Skin epidermis (tissue), 12 donors: ENCODE data around the gene TTC6.

ENCODE experiments used
- H3K27ac ChIP-seq, 21 experiments: fragments of 200-600 bp; sonication (generic) in 11 of 21; one replicate each; pipeline ENCODE4 v1.5.0; 2020; ENCODE audit warnings: mild to moderate bottlenecking in 3 of 21, inconsistent platforms in 2 of 21, moderate library complexity in 2 of 21
- H3K4me3 ChIP-seq, 7 experiments: fragments of 200-600 bp; sonication (generic) in 2 of 7; one replicate each; pipeline ENCODE4 v1.5.0; 2020; ENCODE audit warnings: inconsistent platforms in 2 of 7, mild to moderate bottlenecking in 2 of 7, moderate library complexity in 1 of 7

The TTC6 gene

GRCh38 chr14:37595809-37596621 is 586 bp downstream of the TTC6 start:
- peak overlapping the region; percentile 2 to 40 (median 24) for H3K4me3 ChIP-seq
- H3K27ac ChIP-seq: no peak overlapping the region

- H3K4me3 ChIP-seq: no peak overlapping the region
- H3K27ac ChIP-seq: no peak overlapping the region
Measured at GRCh38 chr14:37596790-37597472, 1.5 kb downstream of the TTC6 start.

GRCh38 chr14:37597538-37597913 is 2.1 kb downstream of the TTC6 start:
- H3K4me3 ChIP-seq: no peak overlapping the region
- no peak overlapping the region for H3K27ac ChIP-seq

- peak overlapping the region in 1 of 7 experiments; percentile 5 for H3K4me3 ChIP-seq
- no peak overlapping the region for H3K27ac ChIP-seq
Measured at GRCh38 chr14:37597914-37598746, 2.7 kb downstream of the TTC6 start.

- H3K4me3 ChIP-seq: peak overlapping the region in 1 of 7 experiments; percentile 5
- no peak overlapping the region for H3K27ac ChIP-seq
Measured at GRCh38 chr14:37598747-37599506, 3.5 kb downstream of the TTC6 start.

GRCh38 chr14:37599507-37600368 is 4.3 kb downstream of the TTC6 start:
- H3K27ac ChIP-seq: no peak overlapping the region
- H3K4me3 ChIP-seq: no peak overlapping the region

GRCh38 chr14:37600880-37601741 is 5.7 kb downstream of the TTC6 start:
- Histone ChIP-seq H3K4me3 (no peak overlapping the region), H3K27ac (no peak overlapping the region)

GRCh38 chr14:37601865-37602264 is 6.4 kb downstream of the TTC6 start:
- Histone ChIP-seq H3K4me3 (no peak overlapping the region), H3K27ac (no peak overlapping the region)

- Histone ChIP-seq H3K4me3 (no peak overlapping the region), H3K27ac (no peak overlapping the region)
Measured at GRCh38 chr14:37602605-37603453, 7.4 kb downstream of the TTC6 start.

- H3K27ac ChIP-seq: no peak overlapping the region
- H3K4me3 ChIP-seq: no peak overlapping the region
Measured at GRCh38 chr14:37603688-37604251, 8.3 kb downstream of the TTC6 start.

- H3K4me3 ChIP-seq: no peak overlapping the region
- H3K27ac ChIP-seq: no peak overlapping the region
Measured at GRCh38 chr14:37606678-37607077, 11.2 kb downstream of the TTC6 start.

GRCh38 chr14:37608649-37609048 is 13.2 kb downstream of the TTC6 start:
- H3K27ac ChIP-seq: no peak overlapping the region
- H3K4me3 ChIP-seq: no peak overlapping the region

- Histone ChIP-seq H3K27ac (no peak overlapping the region), H3K4me3 (peak overlapping the region in 1 of 7 experiments; percentile 7)
Measured at GRCh38 chr14:37610945-37611523, 15.6 kb downstream of the TTC6 start.

GRCh38 chr14:37615582-37616289 is 20.3 kb downstream of the TTC6 start:
- Histone ChIP-seq H3K4me3 (no peak overlapping the region), H3K27ac (no peak overlapping the region)

- no peak overlapping the region for H3K4me3 ChIP-seq
Measured at GRCh38 chr14:37616853-37617252, 21.4 kb downstream of the TTC6 start.

More at GRCh38 chr14:37616853-37617252, 21.4 kb downstream of the TTC6 start:
- no peak overlapping the region for H3K27ac ChIP-seq
